GM23338 (cell line): Measurements from ENCODE around the gene CYTIP. TPM values are rescaled to one million over a fixed set of nuclear protein-coding genes. Genes with fewer than 3 reads are reported as not detected.

ENCODE experiments used
- ATAC-seq: fragments of 200-7000 bp; cut with Tn5 transposase; 3 replicates; pipeline ENCODE4 v1.9.1; 2020
- DNase-seq: peaks from one replicate; pipeline ENCODE4 v3.0.0-alpha.2; 2015; ENCODE audit warnings: low spot score
- H2AFZ ChIP-seq: fragments of 200-600 bp; sonication (generic); 2 replicates; pipeline ENCODE4 v1.8.0; 2016; ENCODE audit warnings: antibody characterized with exemption, mild to moderate bottlenecking, moderate library complexity
- H3F3A ChIP-seq: fragments of 200-600 bp; sonication (generic); replicated peaks from 2 replicates; pipeline ENCODE4 v1.8.0; 2017; ENCODE audit warnings: antibody characterized with exemption, mixed run types, low read depth
- H3K27ac ChIP-seq: fragments of 200-600 bp; sonication (generic); 2 replicates; pipeline ENCODE4 v1.6.1; 2016; ENCODE audit warnings: low read depth
- H3K27me3 ChIP-seq: fragments of 200-600 bp; sonication (generic); 2 replicates; pipeline ENCODE4 v1.8.0; 2016; ENCODE audit warnings: mild to moderate bottlenecking, mixed run types, moderate library complexity; ENCODE audit not compliant: insufficient read depth
- H3K36me3 ChIP-seq: fragments of 200-600 bp; sonication (generic); 2 replicates; pipeline ENCODE4 v1.8.0; 2016; ENCODE audit warnings: mild to moderate bottlenecking; ENCODE audit not compliant: insufficient read depth
- H3K4me1 ChIP-seq: fragments of 200-600 bp; sonication (generic); 2 replicates; pipeline ENCODE4 v1.8.0; 2016; ENCODE audit warnings: mild to moderate bottlenecking, moderate library complexity; ENCODE audit not compliant: insufficient read depth
- H3K4me2 ChIP-seq: fragments of 200-600 bp; sonication (generic); 2 replicates; pipeline ENCODE4 v1.7.1; 2017; ENCODE audit warnings: mixed run types
- H3K4me3 ChIP-seq: fragments of 200-600 bp; sonication (generic); 2 replicates; pipeline ENCODE4 v1.6.1; 2016; ENCODE audit warnings: mixed run types
- H3K79me2 ChIP-seq: fragments of 200-600 bp; sonication (generic); replicated peaks from 2 replicates; pipeline ENCODE4 v1.8.0; 2017; ENCODE audit warnings: mild to moderate bottlenecking; ENCODE audit not compliant: insufficient read depth
- H3K9me2 ChIP-seq: fragments of 200-600 bp; sonication (generic); 2 replicates; pipeline ENCODE4 v1.8.0; 2017; ENCODE audit not compliant: insufficient read depth
- H4K20me1 ChIP-seq: fragments of 200-600 bp; sonication (generic); replicated peaks from 2 replicates; pipeline ENCODE4 v1.8.0; 2017; ENCODE audit warnings: mild to moderate bottlenecking; ENCODE audit not compliant: insufficient read depth
- H3K27ac Mint-ChIP-seq: 2 replicates; pipeline ENCODE4 v1.8.0; 2020; ENCODE audit warnings: inconsistent platforms, mild to moderate bottlenecking, moderate library complexity, mixed read lengths
- H3K27me3 Mint-ChIP-seq: 3 replicates; pipeline ENCODE4 v1.8.0; 2022; ENCODE audit warnings: low read depth, mild to moderate bottlenecking, moderate library complexity, mixed read lengths, inconsistent platforms; ENCODE audit not compliant: insufficient read depth, poor library complexity
- H3K36me3 Mint-ChIP-seq: 3 replicates; pipeline ENCODE4 v1.8.0; 2021; ENCODE audit warnings: low read depth, mild to moderate bottlenecking, inconsistent platforms, moderate library complexity, mixed read lengths
- H3K4me1 Mint-ChIP-seq: 3 replicates; pipeline ENCODE4 v1.8.0; 2020; ENCODE audit warnings: mild to moderate bottlenecking, inconsistent platforms, mixed read lengths
- H3K4me3 Mint-ChIP-seq: 3 replicates; pipeline ENCODE4 v1.8.0; 2021; ENCODE audit warnings: moderate library complexity, mild to moderate bottlenecking, inconsistent platforms, mixed read lengths
- H3K9me3 Mint-ChIP-seq: 3 replicates; pipeline ENCODE4 v1.8.0; 2020; ENCODE audit warnings: moderate library complexity, mild to moderate bottlenecking, inconsistent platforms, mixed read lengths
- CREB1 ChIP-seq: fragments of 250-450 bp; sonication (Bioruptor Pico); IDR thresholded peaks from 2 replicates; pipeline ENCODE4 v1.5.0; 2020; ENCODE audit warnings: low read depth, mild to moderate bottlenecking, moderate library complexity
- CTCF ChIP-seq, 2 experiments: fragments of 200-600 bp in 1 of 2; sonication (generic) in 1 of 2; conservative IDR thresholded peaks; 2 replicates each; pipeline versions ENCODE4 v1.5.1 to v1.6.1; 2016 to 2017; ENCODE audit warnings: antibody characterized with exemption in 2 of 2, low read depth in 2 of 2, mild to moderate bottlenecking in 2 of 2, moderate library complexity in 1 of 2
- ETS1 ChIP-seq: IDR thresholded peaks from 2 replicates; pipeline ENCODE4 v1.6.1; 2016; ENCODE audit warnings: antibody characterized with exemption
- EZH2 ChIP-seq: fragments of 200-600 bp; sonication (generic); IDR thresholded peaks from one replicate; pipeline ENCODE4 v1.8.0; 2017; ENCODE audit warnings: antibody characterized with exemption, mild to moderate bottlenecking, low read depth; ENCODE audit not compliant: unreplicated experiment
- EZH2phosphoT487 ChIP-seq: fragments of 200-600 bp; sonication (generic); IDR thresholded peaks from one replicate; pipeline ENCODE4 v1.8.1; 2018; ENCODE audit warnings: antibody characterized with exemption; ENCODE audit not compliant: unreplicated experiment
- JUNB ChIP-seq: IDR thresholded peaks from one replicate; pipeline ENCODE4 v1.6.1; 2016; ENCODE audit warnings: antibody characterized with exemption; ENCODE audit not compliant: unreplicated experiment
- NANOG ChIP-seq: IDR thresholded peaks from 2 replicates; pipeline ENCODE4 v1.6.1; 2016; ENCODE audit warnings: antibody characterized with exemption, borderline replicate concordance
- POLR2AphosphoS5 ChIP-seq: IDR thresholded peaks from 2 replicates; pipeline ENCODE4 v1.6.1; 2016; ENCODE audit warnings: antibody characterized with exemption, low read depth
- REST ChIP-seq: IDR thresholded peaks from one replicate; pipeline ENCODE4 v1.6.1; 2018; ENCODE audit warnings: antibody characterized with exemption; ENCODE audit not compliant: unreplicated experiment
- STAT1 ChIP-seq: IDR thresholded peaks from one replicate; pipeline ENCODE4 v1.6.1; 2016; ENCODE audit warnings: antibody characterized with exemption; ENCODE audit not compliant: unreplicated experiment
- ZNF114 ChIP-seq: fragments of 250-450 bp; sonication (Bioruptor Pico); IDR thresholded peaks from 2 replicates; pipeline ENCODE4 v1.5.0; 2020; ENCODE audit warnings: mild to moderate bottlenecking, moderate library complexity
- ZNF331 ChIP-seq: fragments of 250-450 bp; sonication (Bioruptor Pico); IDR thresholded peaks from 2 replicates; pipeline ENCODE4 v1.5.0; 2020; ENCODE audit warnings: low read depth, mild to moderate bottlenecking, moderate library complexity
- ZNF462 ChIP-seq: fragments of 250-450 bp; sonication (Bioruptor Pico); IDR thresholded peaks from 2 replicates; pipeline ENCODE4 v1.5.0; 2020; ENCODE audit warnings: mild to moderate bottlenecking, moderate library complexity
- polyA plus RNA-seq: library from polyadenylated mRNA; unstranded; fragments of >200 nt; fragmentation: Nextera tagmentation; extraction: Ambion mirVana; gene quantifications from 2 replicates; pipeline ENCODE4 v1.2.1, GENCODE V29; 2016
- total RNA-seq: library from RNA; depleted of rRNA; stranded (reverse); fragments of >200 nt; shearing (Covaris generic); gene quantifications from 2 replicates; pipeline ENCODE4 v1.2.3, GENCODE V29; 2014

The CYTIP gene
- total and polyA plus RNA-seq, 2 experiments from 2014 or later = not detected

GRCh38 chr2:157427003-157427921, 16.6 kb downstream of the CYTIP start:
- Mint-ChIP-seq H3K4me1 (peaks cover 7% of the 10 kb centered on the region), H3K9me3 (peaks cover 19% of the 10 kb centered on the region)
- no peaks in the 10 kb centered on the region for H3K36me3 ChIP-seq

More at GRCh38 chr2:157427003-157427921, 16.6 kb downstream of the CYTIP start:
- no peaks in the 10 kb centered on the region for H3K27me3 Mint-ChIP-seq
- no peak overlapping the region for H3K4me3 Mint-ChIP-seq
- no peak overlapping the region for H3K4me2 ChIP-seq
- no peaks in the 10 kb centered on the region for H4K20me1 ChIP-seq
- no peaks in the 10 kb centered on the region for H3K27me3 ChIP-seq
- ATAC-seq = no peak
- H3K9me2 ChIP-seq = no peaks in the 10 kb centered on the region; the same call in 1 of the 2 replicates
- no peak overlapping the region for H3K27ac Mint-ChIP-seq
- TF ChIP-seq JUNB (no peak), POLR2AphosphoS5 (no peak), REST (no peak), CTCF (conservative IDR thresholded peaks at IDR 0.05; ENCODE audit: low read depth in 2 of 2) (no peak), ETS1 (no peak), CREB1 (CRISPR knock-in tag) (no peak), EZH2phosphoT487 (no peak), STAT1 (no peak), ZNF462 (CRISPR knock-in tag) (no peak), ZNF114 (CRISPR knock-in tag) (no peak), EZH2 (no peak), ZNF331 (CRISPR knock-in tag) (no peak), NANOG (no peak)
- H3K36me3 Mint-ChIP-seq = peaks cover 11% of the 10 kb centered on the region; the same call in 2 of the 3 replicates
- H3K4me1 ChIP-seq = no peaks in the 10 kb centered on the region
- no peak overlapping the region for H2AFZ ChIP-seq
- H3K27ac ChIP-seq = no peak overlapping the region
- no peaks in the 10 kb centered on the region for H3F3A ChIP-seq
- no peak overlapping the region for H3K4me3 ChIP-seq
- DNase-seq = no peak
- no peaks in the 10 kb centered on the region for H3K79me2 ChIP-seq
